B cell (primary cell): ENCODE measurements around the gene YIPF5. TPM values are rescaled to one million over a fixed set of nuclear protein-coding genes. Genes with fewer than 3 reads are reported as not detected.

Source experiments
- ATAC-seq: fragments of 200-7000 bp; cut with Tn5 transposase; one replicate; pipeline ENCODE4 v1.10.0; 2021; ENCODE audit warnings: low read depth, mild to moderate bottlenecking, moderate number of reproducible peaks, moderate library complexity
- CTCF ChIA-PET: fragments of 350-600 bp; sonication (Branson Sonifier 250); formaldehyde crosslinking; loops from one replicate; lab custom pipeline; 2021; ENCODE audit warnings: antibody characterized with exemption, inconsistent platforms; lab: Charles Lee
- POLR2A ChIA-PET: fragments of 350-600 bp; sonication (Branson Sonifier 250); formaldehyde crosslinking; loops from one replicate; lab custom pipeline; 2021; ENCODE audit warnings: antibody characterized with exemption; lab: Charles Lee
- DNase-seq: peaks from one replicate; pipeline ENCODE4 v3.0.0; 2013
- H2AFZ ChIP-seq: 2 replicates; pipeline ENCODE4 v1.6.1; 2012; ENCODE audit warnings: mild to moderate bottlenecking, low read depth, low read length; ENCODE audit not compliant: insufficient read depth, poor library complexity, severe bottlenecking
- H3K27ac ChIP-seq, 2 donors: 1 replicate in 1 of 2; 2 replicates in 1 of 2; pipeline ENCODE4 v1.5.1; 2012 to 2013; ENCODE audit warnings: low read length in 2 of 2, mild to moderate bottlenecking in 2 of 2, moderate library complexity in 1 of 2
- H3K27me3 ChIP-seq, 4 experiments: fragments of 200-600 bp in 1 of 4; sonication (generic) in 1 of 4; replicated peaks in 1 of 4; 1 replicate in 2 of 4; 2 replicates in 2 of 4; pipeline versions ENCODE4 v1.6.1 to v1.7.0; 2013 to 2016; ENCODE audit warnings: low read length in 3 of 4, mild to moderate bottlenecking in 2 of 4, mixed read lengths in 1 of 4, moderate library complexity in 1 of 4; ENCODE audit not compliant: insufficient read depth in 4 of 4, control insufficient read depth in 3 of 4; ENCODE audit errors: control extremely low read depth in 1 of 4
- H3K36me3 ChIP-seq, 2 experiments: replicated peaks in 1 of 2; 1 replicate in 1 of 2; 2 replicates in 1 of 2; pipeline versions ENCODE4 v1.6.1 to v1.7.1; 2013; ENCODE audit warnings: low read length in 1 of 2; ENCODE audit not compliant: insufficient read depth in 2 of 2, control insufficient read depth in 1 of 2; ENCODE audit errors: control extremely low read depth in 1 of 2, extremely low read depth in 1 of 2
- H3K4me1 ChIP-seq, 2 donors: fragments of 200-600 bp in 1 of 2; sonication (generic) in 1 of 2; 1 replicate in 1 of 2; 2 replicates in 1 of 2; pipeline versions ENCODE4 v1.5.1 to v1.6.1; 2013 to 2017; ENCODE audit warnings: low read length in 2 of 2; ENCODE audit not compliant: control insufficient read depth in 2 of 2, insufficient read depth in 2 of 2
- H3K4me2 ChIP-seq: replicated peaks from 2 replicates; pipeline ENCODE3; 2012; ENCODE audit warnings: mild to moderate bottlenecking, low read depth, low read length; ENCODE audit not compliant: poor library complexity, severe bottlenecking
- H3K4me3 ChIP-seq, 5 experiments: fragments of 200-600 bp in 1 of 5; sonication (generic) in 1 of 5; 1 replicate in 3 of 5; 2 replicates in 2 of 5; pipeline versions ENCODE4 v1.5.1 to v1.7.0; 2011 to 2016; ENCODE audit warnings: low read length in 4 of 5, mild to moderate bottlenecking in 4 of 5, low read depth in 2 of 5, control low read depth in 1 of 5, moderate library complexity in 1 of 5; ENCODE audit not compliant: insufficient read depth in 1 of 5; ENCODE audit errors: control extremely low read depth in 1 of 5, extremely low read depth in 1 of 5
- H3K79me2 ChIP-seq: fragments of 200-600 bp; sonication (generic); one replicate; pipeline ENCODE4 v1.6.0; 2016; ENCODE audit warnings: low read length; ENCODE audit not compliant: control insufficient read depth, insufficient read depth
- H3K9ac ChIP-seq: fragments of 200-600 bp; sonication (generic); 2 replicates; pipeline ENCODE4 v1.6.1; 2017; ENCODE audit warnings: mild to moderate bottlenecking, low read length, moderate library complexity
- H3K9me3 ChIP-seq, 3 donors: one replicate each; pipeline versions ENCODE4 v1.6.1 to v1.7.1; 2013; ENCODE audit warnings: low read length in 2 of 3; ENCODE audit not compliant: control insufficient read depth in 2 of 3, insufficient read depth in 1 of 3; ENCODE audit errors: control extremely low read depth in 1 of 3
- H4K20me1 ChIP-seq: 2 replicates; pipeline ENCODE4 v1.6.0; 2012; ENCODE audit warnings: mild to moderate bottlenecking, low read length; ENCODE audit not compliant: insufficient read depth, control insufficient read depth, poor library complexity, severe bottlenecking
- H3K27ac Mint-ChIP-seq: one replicate; pipeline ENCODE4 v1.8.0; 2021; ENCODE audit warnings: mixed read lengths
- H3K27me3 Mint-ChIP-seq: one replicate; pipeline ENCODE4 v1.8.0; 2021; ENCODE audit warnings: mixed read lengths
- H3K4me1 Mint-ChIP-seq: one replicate; pipeline ENCODE4 v1.8.0; 2021; ENCODE audit warnings: mixed read lengths
- H3K4me3 Mint-ChIP-seq: one replicate; pipeline ENCODE4 v1.8.0; 2021; ENCODE audit warnings: mixed read lengths
- H3K9me3 Mint-ChIP-seq: one replicate; pipeline ENCODE4 v1.8.0; 2022; ENCODE audit warnings: mixed read lengths; ENCODE audit not compliant: insufficient read depth
- EZH2 ChIP-seq: IDR thresholded peaks from 2 replicates; pipeline ENCODE4 v1.6.1; 2012; ENCODE audit warnings: borderline replicate concordance, low read depth, mild to moderate bottlenecking, moderate library complexity, low read length; ENCODE audit not compliant: insufficient read depth, poor library complexity, severe bottlenecking
- whole genome bisulfite sequencing: methylation state at CpG from one replicate; pipeline ENCODE4 v1.1.5; 2013; ENCODE audit warnings: missing lambda C conversion rate; ENCODE audit not compliant: insufficient coverage; 5-methylcytosine and 5-hydroxymethylcytosine counted together
- intact Hi-C: fragments of 100-400 bp; cut with micrococcal nuclease; formaldehyde crosslinking; loops from one replicate; pipeline ENCODE4 v1.10.0; 2022
- polyA plus RNA-seq: library from polyadenylated mRNA; depleted of rRNA; stranded (reverse); fragments of >200 nt; gene quantifications from 2 replicates; pipeline ENCODE4 v1.2.3, GENCODE V29; 2012
- total RNA-seq, 2 donors: library from RNA; stranded (reverse); fragments of 120-200 nt in 1 of 2; gene quantifications; 1 replicate in 1 of 2; 2 replicates in 1 of 2; pipeline versions ENCODE4 v1.2.3 to v1.2.4, GENCODE V29; 2013 to 2022
- TF ChIP-seq, protein P1 (sequence below): fragments of 200-600 bp; IDR thresholded peaks from one replicate; pipeline ENCODE4 v1.8.0; 2022; ENCODE audit warnings: antibody characterized with exemption, mild to moderate bottlenecking

YIPF5 gene
- total and polyA plus RNA-seq, 2 donors (not counting 1 experiment from before 2014, with no cell fraction given) = 7.2 to 24.0 TPM

- H4K20me1 ChIP-seq = no peaks in the 10 kb centered on the region
- H3K27ac ChIP-seq = no peak overlapping the region
- Mint-ChIP-seq H3K9me3 (no peaks in the 10 kb centered on the region), H3K27me3 (peaks cover 11% of the 10 kb centered on the region), H3K4me1 (no peaks in the 10 kb centered on the region), H3K27ac (no peak overlapping the region), H3K4me3 (no peak overlapping the region)
- TF ChIP-seq EZH2 = no peak
- TF ChIP-seq, protein P1, sequence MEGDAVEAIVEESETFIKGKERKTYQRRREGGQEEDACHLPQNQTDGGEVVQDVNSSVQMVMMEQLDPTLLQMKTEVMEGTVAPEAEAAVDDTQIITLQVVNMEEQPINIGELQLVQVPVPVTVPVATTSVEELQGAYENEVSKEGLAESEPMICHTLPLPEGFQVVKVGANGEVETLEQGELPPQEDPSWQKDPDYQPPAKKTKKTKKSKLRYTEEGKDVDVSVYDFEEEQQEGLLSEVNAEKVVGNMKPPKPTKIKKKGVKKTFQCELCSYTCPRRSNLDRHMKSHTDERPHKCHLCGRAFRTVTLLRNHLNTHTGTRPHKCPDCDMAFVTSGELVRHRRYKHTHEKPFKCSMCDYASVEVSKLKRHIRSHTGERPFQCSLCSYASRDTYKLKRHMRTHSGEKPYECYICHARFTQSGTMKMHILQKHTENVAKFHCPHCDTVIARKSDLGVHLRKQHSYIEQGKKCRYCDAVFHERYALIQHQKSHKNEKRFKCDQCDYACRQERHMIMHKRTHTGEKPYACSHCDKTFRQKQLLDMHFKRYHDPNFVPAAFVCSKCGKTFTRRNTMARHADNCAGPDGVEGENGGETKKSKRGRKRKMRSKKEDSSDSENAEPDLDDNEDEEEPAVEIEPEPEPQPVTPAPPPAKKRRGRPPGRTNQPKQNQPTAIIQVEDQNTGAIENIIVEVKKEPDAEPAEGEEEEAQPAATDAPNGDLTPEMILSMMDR = no peak
- 80% methylated on average over 1 of the region's 2 CpGs for WGBS
- no peak overlapping the region for H3K9ac ChIP-seq
- no peaks in the 10 kb centered on the region for H3K27me3 ChIP-seq
- ATAC-seq (no peak), DNase-seq (no peak)
- H2AFZ ChIP-seq = no peak overlapping the region
- H3K79me2 ChIP-seq = no peaks in the 10 kb centered on the region
- no peak overlapping the region for H3K4me3 ChIP-seq
- CTCF ChIA-PET = no interaction called here
- no peak overlapping the region for H3K4me2 ChIP-seq
- POLR2A ChIA-PET = no interaction called here
- no peaks in the 10 kb centered on the region for H3K36me3 ChIP-seq
- no peaks in the 10 kb centered on the region for H3K4me1 ChIP-seq
- intact Hi-C loops = no loop called here
- no peaks in the 10 kb centered on the region for H3K9me3 ChIP-seq
These were observed 36.1 kb downstream of the YIPF5 start for GRCh38 chr5:144134194-144134826.

- Histone ChIP-seq H3K4me2 (no peak overlapping the region), H3K4me1 (no peaks in the 10 kb centered on the region), H3K4me3 (no peak overlapping the region), H4K20me1 (no peaks in the 10 kb centered on the region), H3K79me2 (no peaks in the 10 kb centered on the region), H3K27ac (no peak overlapping the region), H3K36me3 (no peaks in the 10 kb centered on the region), H3K9me3 (no peaks in the 10 kb centered on the region), H3K27me3 (no peaks in the 10 kb centered on the region), H3K9ac (no peak overlapping the region), H2AFZ (no peak overlapping the region)
- no peak overlapping the region for H3K27ac Mint-ChIP-seq
- peaks cover 11% of the 10 kb centered on the region for H3K27me3 Mint-ChIP-seq
- WGBS = 100% methylated on average over 1 of the region's 4 CpGs
- no peaks in the 10 kb centered on the region for H3K4me1 Mint-ChIP-seq
- intact Hi-C loops = no loop called here
- no peak for ATAC-seq
- H3K9me3 Mint-ChIP-seq = no peaks in the 10 kb centered on the region
- no peak overlapping the region for H3K4me3 Mint-ChIP-seq
- ChIA-PET POLR2A (no interaction called here), CTCF (no interaction called here)
- DNase-seq = no peak
- TF ChIP-seq, protein P1 = no peak
- no peak for TF ChIP-seq EZH2
These were observed 37.3 kb downstream of the YIPF5 start for GRCh38 chr5:144133050-144133633.
